ENCODE data around the gene PEA15.

Gene PEA15

GRCh38 chr1:160209321-160210046 is 4.3 kb downstream of the PEA15 start:
- DNase-seq, result no peak

GRCh38 chr1:160210561-160210960 is 5.4 kb downstream of the PEA15 start:
- no peak for DNase-seq

- DNase-seq, result no peak
Measured at GRCh38 chr1:160211046-160211790, 6.0 kb downstream of the PEA15 start.

GRCh38 chr1:160214481-160215140 is 9.4 kb downstream of the PEA15 start:
- DNase-seq, result no peak

GRCh38 chr1:160216301-160216700 is 11.1 kb downstream of the PEA15 start:
- DNase-seq, result peak; percentile 43 to 54

GRCh38 chr1:160217481-160218051 is 12.4 kb downstream of the PEA15 start:
- no peak for DNase-seq

- peak; percentile 51 to 78 for DNase-seq
Measured at GRCh38 chr1:160219062-160219929, 14.1 kb downstream of the PEA15 start.

GRCh38 chr1:160220301-160220700 is 15.1 kb downstream of the PEA15 start:
- DNase-seq, result no peak

- no peak for DNase-seq
Measured at GRCh38 chr1:160221089-160221488, 15.9 kb downstream of the PEA15 start.

- no peak for DNase-seq
Measured at GRCh38 chr1:160222546-160222945, 17.4 kb downstream of the PEA15 start.

- no peak for DNase-seq
Measured at GRCh38 chr1:160224606-160225005, 19.4 kb downstream of the PEA15 start.

GRCh38 chr1:160225345-160225744 is 20.2 kb downstream of the PEA15 start:
- DNase-seq, result no peak

- DNase-seq, result no peak
Measured at GRCh38 chr1:160226623-160227022, 21.4 kb downstream of the PEA15 start.

- DNase-seq, result no peak
Measured at GRCh38 chr1:160227034-160227433, 21.9 kb downstream of the PEA15 start.

- DNase-seq, result no peak
Measured at GRCh38 chr1:160227561-160227960, 22.4 kb downstream of the PEA15 start.

GRCh38 chr1:160228431-160228830 is 23.2 kb downstream of the PEA15 start:
- DNase-seq, result no peak

- DNase-seq, result no peak
Measured at GRCh38 chr1:160232911-160233310, 27.7 kb downstream of the PEA15 start.

GRCh38 chr1:160236806-160237205 is 31.6 kb downstream of the PEA15 start:
- no peak for DNase-seq

- no peak for DNase-seq
Measured at GRCh38 chr1:160237558-160237957, 32.4 kb downstream of the PEA15 start.

- no peak for DNase-seq
Measured at GRCh38 chr1:160238408-160238807, 33.2 kb downstream of the PEA15 start.

- no peak for DNase-seq
Measured at GRCh38 chr1:160239582-160240299, 34.6 kb downstream of the PEA15 start.

- no peak for DNase-seq
Measured at GRCh38 chr1:160243767-160244166, 38.6 kb downstream of the PEA15 start.
